Endothelial cell (in vitro differentiated cells): ENCODE data around the gene UBL4A. TPM values are rescaled to one million over a fixed set of nuclear protein-coding genes. Genes with fewer than 3 reads are reported as not detected.

Experiments
- DNase-seq: peaks from one replicate; pipeline ENCODE4 v3.0.0; 2021; ENCODE audit warnings: low spot score
- H3K27ac Mint-ChIP-seq: one replicate; pipeline ENCODE4 v1.8.0; 2021; ENCODE audit warnings: mixed read lengths, inconsistent platforms; ENCODE audit not compliant: unreplicated experiment
- H3K27me3 Mint-ChIP-seq: one replicate; pipeline ENCODE4 v1.8.0; 2021; ENCODE audit warnings: mild to moderate bottlenecking, moderate library complexity, mixed read lengths, inconsistent platforms; ENCODE audit not compliant: unreplicated experiment
- H3K36me3 Mint-ChIP-seq: one replicate; pipeline ENCODE4 v1.8.0; 2021; ENCODE audit warnings: mild to moderate bottlenecking, low read depth, mixed read lengths, inconsistent platforms; ENCODE audit not compliant: unreplicated experiment
- H3K4me1 Mint-ChIP-seq: one replicate; pipeline ENCODE4 v1.8.0; 2021; ENCODE audit warnings: mild to moderate bottlenecking, mixed read lengths, inconsistent platforms; ENCODE audit not compliant: unreplicated experiment
- H3K4me3 Mint-ChIP-seq: one replicate; pipeline ENCODE4 v1.8.0; 2021; ENCODE audit warnings: mild to moderate bottlenecking, mixed read lengths, inconsistent platforms; ENCODE audit not compliant: unreplicated experiment
- H3K9me3 Mint-ChIP-seq: one replicate; pipeline ENCODE4 v1.8.0; 2021; ENCODE audit warnings: mixed read lengths, inconsistent platforms; ENCODE audit not compliant: unreplicated experiment
- total RNA-seq: library from RNA; stranded (reverse); fragmentation: NEBNext Ultra II Directional; extraction: Animal tissue kit (Norgen Biotek cat#: 25700); gene quantifications from one replicate; pipeline ENCODE4 v1.2.1, GENCODE V29; 2021; ENCODE audit not compliant: unreplicated experiment
- TF ChIP-seq, protein P1 (sequence below): fragments of 200-600 bp; sonication (generic); IDR thresholded peaks from one replicate; pipeline ENCODE4 v1.5.0; 2021; ENCODE audit warnings: antibody characterized with exemption; ENCODE audit not compliant: unreplicated experiment

Gene UBL4A
- total RNA-seq, 1 donor from 2014 or later = 16.8 TPM

DNA sequence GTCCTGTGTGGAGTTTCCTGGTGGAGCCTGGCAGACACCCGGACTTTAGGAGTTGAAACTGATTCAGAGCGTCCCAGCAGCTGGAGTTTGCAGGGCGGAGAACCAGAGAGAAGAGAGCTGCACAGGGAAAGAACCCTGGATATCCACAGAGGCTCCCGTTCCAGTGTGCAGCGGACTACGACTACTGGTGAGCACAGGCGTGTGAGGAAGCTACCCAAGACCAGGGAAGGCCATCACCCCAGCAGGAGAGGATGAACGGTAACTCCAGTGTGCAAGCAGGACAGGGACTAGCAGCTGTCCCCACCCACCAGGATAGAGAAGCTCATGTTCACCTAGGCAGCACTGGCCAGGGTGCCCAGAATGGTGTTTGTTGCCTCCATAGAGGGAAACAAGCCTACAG, 9.6 kb downstream of the UBL4A start:
- H3K27me3 Mint-ChIP-seq = peaks cover 2% of the 10 kb centered on the region
- H3K4me1 Mint-ChIP-seq = no peaks in the 10 kb centered on the region
- TF ChIP-seq, protein P1, sequence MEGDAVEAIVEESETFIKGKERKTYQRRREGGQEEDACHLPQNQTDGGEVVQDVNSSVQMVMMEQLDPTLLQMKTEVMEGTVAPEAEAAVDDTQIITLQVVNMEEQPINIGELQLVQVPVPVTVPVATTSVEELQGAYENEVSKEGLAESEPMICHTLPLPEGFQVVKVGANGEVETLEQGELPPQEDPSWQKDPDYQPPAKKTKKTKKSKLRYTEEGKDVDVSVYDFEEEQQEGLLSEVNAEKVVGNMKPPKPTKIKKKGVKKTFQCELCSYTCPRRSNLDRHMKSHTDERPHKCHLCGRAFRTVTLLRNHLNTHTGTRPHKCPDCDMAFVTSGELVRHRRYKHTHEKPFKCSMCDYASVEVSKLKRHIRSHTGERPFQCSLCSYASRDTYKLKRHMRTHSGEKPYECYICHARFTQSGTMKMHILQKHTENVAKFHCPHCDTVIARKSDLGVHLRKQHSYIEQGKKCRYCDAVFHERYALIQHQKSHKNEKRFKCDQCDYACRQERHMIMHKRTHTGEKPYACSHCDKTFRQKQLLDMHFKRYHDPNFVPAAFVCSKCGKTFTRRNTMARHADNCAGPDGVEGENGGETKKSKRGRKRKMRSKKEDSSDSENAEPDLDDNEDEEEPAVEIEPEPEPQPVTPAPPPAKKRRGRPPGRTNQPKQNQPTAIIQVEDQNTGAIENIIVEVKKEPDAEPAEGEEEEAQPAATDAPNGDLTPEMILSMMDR = no peak
- DNase-seq = no peak
- no peaks in the 10 kb centered on the region for H3K9me3 Mint-ChIP-seq
- H3K27ac Mint-ChIP-seq = no peak overlapping the region
- H3K36me3 Mint-ChIP-seq = peaks cover 4% of the 10 kb centered on the region
- no peak overlapping the region for H3K4me3 Mint-ChIP-seq

DNA sequence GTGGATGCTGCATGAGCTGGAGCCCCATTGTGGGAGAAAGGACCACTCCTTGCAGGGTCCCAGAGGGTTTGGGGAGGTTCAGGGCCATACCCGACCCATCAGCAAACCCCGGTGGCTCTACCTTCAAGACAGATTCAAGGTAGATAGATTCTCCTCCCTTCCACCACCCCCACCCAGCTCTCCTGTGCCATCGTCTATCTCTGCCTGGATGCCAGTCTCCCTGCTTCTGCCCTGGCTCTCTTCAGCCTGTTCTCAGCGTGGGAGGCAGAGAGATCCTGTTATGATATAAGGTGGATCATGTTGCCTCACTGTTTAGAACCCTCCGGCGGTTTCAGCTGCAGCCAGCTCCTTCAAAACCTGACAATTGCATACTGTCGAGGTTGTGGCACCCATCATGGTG, 12.7 kb downstream of the UBL4A start:
- Mint-ChIP-seq H3K27me3 (peaks cover 3% of the 10 kb centered on the region), H3K4me1 (no peaks in the 10 kb centered on the region), H3K4me3 (no peak overlapping the region), H3K27ac (no peak overlapping the region), H3K9me3 (no peaks in the 10 kb centered on the region), H3K36me3 (peaks cover 4% of the 10 kb centered on the region)
- DNase-seq = no peak
- TF ChIP-seq, protein P1 = no peak

DNA sequence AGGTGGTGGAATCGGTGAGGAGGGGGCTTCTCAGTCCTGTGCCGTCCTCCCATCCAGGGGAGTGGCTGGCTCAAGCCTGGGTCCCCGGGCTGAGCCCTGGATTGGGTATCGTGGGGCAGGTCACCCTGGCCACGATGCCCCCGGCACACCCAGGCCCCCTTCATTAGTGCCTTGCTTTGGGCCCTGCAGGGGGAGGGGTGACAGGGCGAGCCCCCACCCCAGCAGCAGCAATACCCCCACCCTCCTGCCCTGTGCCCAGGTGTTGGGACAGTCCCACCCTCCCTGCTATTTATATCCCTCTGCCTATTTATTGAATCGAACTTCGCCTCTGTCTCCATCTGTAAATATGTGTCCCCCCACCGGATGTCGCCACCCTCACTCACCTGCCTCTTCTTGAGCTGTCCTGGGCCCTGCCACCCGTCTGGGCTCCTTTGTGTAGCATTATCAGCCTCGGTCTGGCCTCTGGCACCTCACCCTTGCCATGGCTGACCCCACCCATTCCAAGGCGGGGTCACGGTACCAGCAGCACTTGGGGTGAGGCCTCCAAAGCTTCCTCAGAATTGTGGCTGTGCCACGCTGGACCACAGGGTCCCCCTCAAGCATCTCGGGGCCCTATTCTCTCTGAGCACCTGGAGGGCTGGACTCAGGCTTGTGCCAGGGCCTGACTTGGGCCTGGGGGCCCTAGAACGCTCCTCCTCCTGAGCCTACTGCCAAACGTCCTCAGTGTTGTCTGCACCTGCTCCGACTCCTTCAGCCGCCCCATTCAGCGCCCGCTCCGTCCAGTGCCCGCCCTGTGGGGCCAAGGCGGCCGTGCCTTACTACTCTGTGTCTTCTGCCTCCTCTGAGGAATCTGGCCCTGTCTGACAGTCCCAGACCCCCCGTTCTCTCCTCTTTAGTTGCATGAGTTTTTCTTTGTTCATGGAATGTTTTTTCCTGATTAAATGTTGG, 13.5 kb downstream of the UBL4A start:
- DNase-seq = no peak
- Mint-ChIP-seq H3K27ac (no peak overlapping the region), H3K4me3 (no peak overlapping the region), H3K4me1 (no peaks in the 10 kb centered on the region), H3K36me3 (peaks cover 4% of the 10 kb centered on the region), H3K9me3 (no peaks in the 10 kb centered on the region), H3K27me3 (peaks cover 3% of the 10 kb centered on the region)
- TF ChIP-seq, protein P1 = no peak

DNA sequence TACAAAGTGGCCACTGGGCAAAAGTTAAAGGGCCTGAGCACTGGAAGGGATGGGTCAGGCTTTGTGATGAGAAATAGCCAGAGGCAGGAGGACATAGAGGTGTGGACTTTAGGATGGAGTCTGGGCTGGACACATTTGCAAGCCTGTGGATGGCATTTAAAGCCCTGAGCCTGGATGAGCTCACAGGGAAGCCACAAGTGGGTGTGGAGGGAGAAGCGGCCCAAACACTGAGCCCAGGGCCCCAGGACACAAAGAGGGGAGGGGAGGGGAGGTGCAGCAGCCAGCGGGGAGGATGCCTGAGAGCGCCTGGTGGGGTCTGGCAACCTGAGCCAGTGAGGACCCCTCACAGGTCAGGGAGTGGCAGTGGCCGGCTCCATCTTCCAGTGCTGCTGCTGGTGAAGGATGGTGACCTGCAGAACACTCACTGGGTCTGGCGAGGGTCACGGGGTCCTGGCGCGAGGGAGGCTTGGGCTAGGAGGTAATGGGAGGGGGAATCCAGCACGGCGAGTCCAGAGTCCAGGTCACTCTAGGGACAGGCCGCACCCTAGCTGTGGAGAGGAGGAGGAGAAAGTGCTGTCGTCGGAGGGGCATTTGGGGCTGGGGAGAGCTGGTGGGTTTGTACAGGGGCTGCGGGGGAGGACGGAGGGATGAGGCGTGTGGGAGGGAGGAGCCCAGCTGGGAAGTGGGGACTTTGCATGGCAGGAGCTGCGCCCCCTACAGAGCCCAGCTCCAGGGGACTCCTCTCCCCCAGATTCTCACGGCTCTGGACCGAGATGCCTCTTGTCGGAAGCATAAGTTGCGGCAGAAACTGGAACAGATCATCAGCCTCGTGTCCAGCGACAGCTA, 14.4 kb downstream of the UBL4A start:
- H3K36me3 Mint-ChIP-seq = peaks cover 4% of the 10 kb centered on the region
- H3K4me3 Mint-ChIP-seq = no peak overlapping the region
- H3K4me1 Mint-ChIP-seq = no peaks in the 10 kb centered on the region
- peaks cover 3% of the 10 kb centered on the region for H3K27me3 Mint-ChIP-seq
- TF ChIP-seq, protein P1 = no peak
- DNase-seq = no peak
- H3K9me3 Mint-ChIP-seq = no peaks in the 10 kb centered on the region
- no peak overlapping the region for H3K27ac Mint-ChIP-seq
